22Rv1 (cell line): ENCODE data around the gene FANCC.
A peak's percentile ranks its signal among the peaks of the same experiment; 100 is the strongest.

ENCODE experiments used
- H3K27ac ChIP-seq: fragments of 450-650 bp; 2 replicates; pipeline ENCODE4 v1.5.1; 2017
- ZFX ChIP-seq: fragments of 450-650 bp; IDR thresholded peaks from 2 replicates; pipeline ENCODE4 v1.6.1; 2017; ENCODE audit warnings: antibody characterized with exemption, borderline replicate concordance
- TF ChIP-seq, protein P1 (sequence below): fragments of 450-650 bp; IDR thresholded peaks from 2 replicates; pipeline ENCODE4 v1.5.1; 2017; ENCODE audit warnings: mild to moderate bottlenecking

FANCC gene

DNA sequence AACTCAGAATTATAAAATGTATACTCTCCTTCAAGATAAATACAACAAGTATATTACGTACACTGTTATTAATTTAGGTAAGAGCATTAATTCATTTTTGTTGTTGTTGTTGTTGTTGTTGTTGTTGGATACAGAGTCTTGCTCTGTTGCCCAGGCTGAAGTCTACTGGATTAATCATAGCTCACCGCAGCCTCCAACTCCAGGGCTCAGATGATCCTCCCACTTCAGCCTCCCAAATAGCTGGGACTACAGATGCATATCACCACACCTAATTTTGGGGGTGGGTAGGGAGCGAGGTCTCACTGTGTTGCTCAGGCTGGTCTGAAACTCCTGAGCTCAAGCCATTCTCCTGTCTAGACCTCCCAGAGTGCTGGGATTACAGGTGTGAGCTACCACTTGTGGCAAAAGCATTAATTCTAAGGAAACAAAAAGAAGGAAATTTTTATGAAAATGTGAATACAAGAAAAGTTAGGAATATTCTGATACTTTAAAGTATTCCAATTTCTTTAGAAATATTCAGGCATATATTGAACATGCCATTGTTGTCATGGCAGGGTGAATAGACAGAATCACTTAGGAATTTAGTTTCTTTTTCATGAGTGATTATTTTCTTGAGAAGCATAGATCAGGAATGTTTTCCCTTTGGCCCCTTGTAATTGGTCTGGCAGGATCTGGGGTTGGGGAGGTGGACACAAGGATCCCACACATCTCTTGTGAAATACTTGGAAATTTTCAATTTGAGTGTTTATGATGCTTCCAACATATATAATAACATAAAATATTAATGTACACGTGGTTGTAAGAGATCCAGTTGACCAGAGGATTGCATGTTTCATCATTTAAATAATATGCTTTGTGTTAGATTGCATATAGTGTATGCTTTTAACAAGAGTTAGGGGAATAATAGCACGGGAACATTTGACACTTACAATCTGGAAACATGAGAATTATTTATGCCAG lies 263.6 kb downstream of the FANCC start:
- peak overlapping the region; percentile 11; the same call in 1 of the 2 replicates for H3K27ac ChIP-seq

DNA sequence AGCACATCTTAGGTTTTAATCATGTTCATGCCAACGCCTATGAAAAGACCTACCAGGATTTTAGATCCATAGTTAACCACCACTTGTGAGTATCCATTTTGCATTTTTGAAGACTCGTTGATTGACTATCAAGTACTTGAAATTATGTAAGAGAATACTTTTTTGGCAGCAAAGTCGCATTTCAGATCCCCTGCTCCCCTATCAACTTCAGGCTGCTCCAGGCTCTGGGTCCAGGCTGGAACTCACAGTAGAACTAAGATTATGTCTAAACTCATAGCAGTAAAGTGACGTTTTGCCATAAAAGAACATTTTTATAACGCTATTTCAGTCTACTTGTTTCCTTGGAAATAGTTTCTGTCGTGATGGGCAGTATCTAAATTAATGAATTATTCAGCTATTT lies 267.7 kb downstream of the FANCC start:
- TF ChIP-seq ZFX = no peak
- TF ChIP-seq, protein P1, sequence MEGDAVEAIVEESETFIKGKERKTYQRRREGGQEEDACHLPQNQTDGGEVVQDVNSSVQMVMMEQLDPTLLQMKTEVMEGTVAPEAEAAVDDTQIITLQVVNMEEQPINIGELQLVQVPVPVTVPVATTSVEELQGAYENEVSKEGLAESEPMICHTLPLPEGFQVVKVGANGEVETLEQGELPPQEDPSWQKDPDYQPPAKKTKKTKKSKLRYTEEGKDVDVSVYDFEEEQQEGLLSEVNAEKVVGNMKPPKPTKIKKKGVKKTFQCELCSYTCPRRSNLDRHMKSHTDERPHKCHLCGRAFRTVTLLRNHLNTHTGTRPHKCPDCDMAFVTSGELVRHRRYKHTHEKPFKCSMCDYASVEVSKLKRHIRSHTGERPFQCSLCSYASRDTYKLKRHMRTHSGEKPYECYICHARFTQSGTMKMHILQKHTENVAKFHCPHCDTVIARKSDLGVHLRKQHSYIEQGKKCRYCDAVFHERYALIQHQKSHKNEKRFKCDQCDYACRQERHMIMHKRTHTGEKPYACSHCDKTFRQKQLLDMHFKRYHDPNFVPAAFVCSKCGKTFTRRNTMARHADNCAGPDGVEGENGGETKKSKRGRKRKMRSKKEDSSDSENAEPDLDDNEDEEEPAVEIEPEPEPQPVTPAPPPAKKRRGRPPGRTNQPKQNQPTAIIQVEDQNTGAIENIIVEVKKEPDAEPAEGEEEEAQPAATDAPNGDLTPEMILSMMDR = no peak
- peak overlapping the region; percentile 75 for H3K27ac ChIP-seq

More for the DNA sequence above, 263.6 kb downstream of the FANCC start:
- TF ChIP-seq, protein P1 = no peak
- no peak for TF ChIP-seq ZFX
